ENCODE data around the gene RC3H1. TPM values are rescaled to one million over a fixed set of nuclear protein-coding genes. Genes with fewer than 3 reads are reported as not detected.
A peak's percentile ranks its signal among the peaks of the same experiment; 100 is the strongest.

RC3H1 gene
- total and polyA plus RNA-seq, 9 of the 15 experiments (the other 6 are each of a cell fraction or from before 2014, with no cell fraction given) = 2.4 to 31.7 (median 12.4) TPM

GRCh38 chr1:174023440-174023839, 1.3 kb upstream of the RC3H1 start (continued):
- TF ChIP-seq, protein P1, sequence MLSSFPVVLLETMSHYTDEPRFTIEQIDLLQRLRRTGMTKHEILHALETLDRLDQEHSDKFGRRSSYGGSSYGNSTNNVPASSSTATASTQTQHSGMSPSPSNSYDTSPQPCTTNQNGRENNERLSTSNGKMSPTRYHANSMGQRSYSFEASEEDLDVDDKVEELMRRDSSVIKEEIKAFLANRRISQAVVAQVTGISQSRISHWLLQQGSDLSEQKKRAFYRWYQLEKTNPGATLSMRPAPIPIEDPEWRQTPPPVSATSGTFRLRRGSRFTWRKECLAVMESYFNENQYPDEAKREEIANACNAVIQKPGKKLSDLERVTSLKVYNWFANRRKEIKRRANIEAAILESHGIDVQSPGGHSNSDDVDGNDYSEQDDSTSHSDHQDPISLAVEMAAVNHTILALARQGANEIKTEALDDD (IDR thresholded peaks at IDR 0.05) = peak; percentile 55; the same call in 1 of the 2 replicates
- TF ChIP-seq DNMT1 (IDR thresholded peaks at IDR 0.05) = no peak
- no peak for TF ChIP-seq MTF1 (CRISPR knock-in tag; IDR thresholded peaks at IDR 0.05; ENCODE audit: borderline replicate concordance)
- 0 out of 2 replicates have a peak, but pooled peaks have one; percentile 60 for TF ChIP-seq FOXJ3 (CRISPR knock-in tag; IDR thresholded peaks at IDR 0.05)
- no peak for TF ChIP-seq BDP1 (IDR thresholded peaks at IDR 0.05; ENCODE audit: insufficient read depth, insufficient read length)
- TF ChIP-seq FOXK1 (CRISPR knock-in tag; IDR thresholded peaks at IDR 0.05; ENCODE audit: borderline replicate concordance) = no peak
- TF ChIP-seq BRF1 (IDR thresholded peaks at IDR 0.05; ENCODE audit: borderline replicate concordance, extremely low read depth, insufficient read length) = no peak
- TF ChIP-seq POLR3G (IDR thresholded peaks at IDR 0.05; ENCODE audit: extremely low read depth, insufficient read length, insufficient replicate concordance) = no peak
- TF ChIP-seq, protein P2, sequence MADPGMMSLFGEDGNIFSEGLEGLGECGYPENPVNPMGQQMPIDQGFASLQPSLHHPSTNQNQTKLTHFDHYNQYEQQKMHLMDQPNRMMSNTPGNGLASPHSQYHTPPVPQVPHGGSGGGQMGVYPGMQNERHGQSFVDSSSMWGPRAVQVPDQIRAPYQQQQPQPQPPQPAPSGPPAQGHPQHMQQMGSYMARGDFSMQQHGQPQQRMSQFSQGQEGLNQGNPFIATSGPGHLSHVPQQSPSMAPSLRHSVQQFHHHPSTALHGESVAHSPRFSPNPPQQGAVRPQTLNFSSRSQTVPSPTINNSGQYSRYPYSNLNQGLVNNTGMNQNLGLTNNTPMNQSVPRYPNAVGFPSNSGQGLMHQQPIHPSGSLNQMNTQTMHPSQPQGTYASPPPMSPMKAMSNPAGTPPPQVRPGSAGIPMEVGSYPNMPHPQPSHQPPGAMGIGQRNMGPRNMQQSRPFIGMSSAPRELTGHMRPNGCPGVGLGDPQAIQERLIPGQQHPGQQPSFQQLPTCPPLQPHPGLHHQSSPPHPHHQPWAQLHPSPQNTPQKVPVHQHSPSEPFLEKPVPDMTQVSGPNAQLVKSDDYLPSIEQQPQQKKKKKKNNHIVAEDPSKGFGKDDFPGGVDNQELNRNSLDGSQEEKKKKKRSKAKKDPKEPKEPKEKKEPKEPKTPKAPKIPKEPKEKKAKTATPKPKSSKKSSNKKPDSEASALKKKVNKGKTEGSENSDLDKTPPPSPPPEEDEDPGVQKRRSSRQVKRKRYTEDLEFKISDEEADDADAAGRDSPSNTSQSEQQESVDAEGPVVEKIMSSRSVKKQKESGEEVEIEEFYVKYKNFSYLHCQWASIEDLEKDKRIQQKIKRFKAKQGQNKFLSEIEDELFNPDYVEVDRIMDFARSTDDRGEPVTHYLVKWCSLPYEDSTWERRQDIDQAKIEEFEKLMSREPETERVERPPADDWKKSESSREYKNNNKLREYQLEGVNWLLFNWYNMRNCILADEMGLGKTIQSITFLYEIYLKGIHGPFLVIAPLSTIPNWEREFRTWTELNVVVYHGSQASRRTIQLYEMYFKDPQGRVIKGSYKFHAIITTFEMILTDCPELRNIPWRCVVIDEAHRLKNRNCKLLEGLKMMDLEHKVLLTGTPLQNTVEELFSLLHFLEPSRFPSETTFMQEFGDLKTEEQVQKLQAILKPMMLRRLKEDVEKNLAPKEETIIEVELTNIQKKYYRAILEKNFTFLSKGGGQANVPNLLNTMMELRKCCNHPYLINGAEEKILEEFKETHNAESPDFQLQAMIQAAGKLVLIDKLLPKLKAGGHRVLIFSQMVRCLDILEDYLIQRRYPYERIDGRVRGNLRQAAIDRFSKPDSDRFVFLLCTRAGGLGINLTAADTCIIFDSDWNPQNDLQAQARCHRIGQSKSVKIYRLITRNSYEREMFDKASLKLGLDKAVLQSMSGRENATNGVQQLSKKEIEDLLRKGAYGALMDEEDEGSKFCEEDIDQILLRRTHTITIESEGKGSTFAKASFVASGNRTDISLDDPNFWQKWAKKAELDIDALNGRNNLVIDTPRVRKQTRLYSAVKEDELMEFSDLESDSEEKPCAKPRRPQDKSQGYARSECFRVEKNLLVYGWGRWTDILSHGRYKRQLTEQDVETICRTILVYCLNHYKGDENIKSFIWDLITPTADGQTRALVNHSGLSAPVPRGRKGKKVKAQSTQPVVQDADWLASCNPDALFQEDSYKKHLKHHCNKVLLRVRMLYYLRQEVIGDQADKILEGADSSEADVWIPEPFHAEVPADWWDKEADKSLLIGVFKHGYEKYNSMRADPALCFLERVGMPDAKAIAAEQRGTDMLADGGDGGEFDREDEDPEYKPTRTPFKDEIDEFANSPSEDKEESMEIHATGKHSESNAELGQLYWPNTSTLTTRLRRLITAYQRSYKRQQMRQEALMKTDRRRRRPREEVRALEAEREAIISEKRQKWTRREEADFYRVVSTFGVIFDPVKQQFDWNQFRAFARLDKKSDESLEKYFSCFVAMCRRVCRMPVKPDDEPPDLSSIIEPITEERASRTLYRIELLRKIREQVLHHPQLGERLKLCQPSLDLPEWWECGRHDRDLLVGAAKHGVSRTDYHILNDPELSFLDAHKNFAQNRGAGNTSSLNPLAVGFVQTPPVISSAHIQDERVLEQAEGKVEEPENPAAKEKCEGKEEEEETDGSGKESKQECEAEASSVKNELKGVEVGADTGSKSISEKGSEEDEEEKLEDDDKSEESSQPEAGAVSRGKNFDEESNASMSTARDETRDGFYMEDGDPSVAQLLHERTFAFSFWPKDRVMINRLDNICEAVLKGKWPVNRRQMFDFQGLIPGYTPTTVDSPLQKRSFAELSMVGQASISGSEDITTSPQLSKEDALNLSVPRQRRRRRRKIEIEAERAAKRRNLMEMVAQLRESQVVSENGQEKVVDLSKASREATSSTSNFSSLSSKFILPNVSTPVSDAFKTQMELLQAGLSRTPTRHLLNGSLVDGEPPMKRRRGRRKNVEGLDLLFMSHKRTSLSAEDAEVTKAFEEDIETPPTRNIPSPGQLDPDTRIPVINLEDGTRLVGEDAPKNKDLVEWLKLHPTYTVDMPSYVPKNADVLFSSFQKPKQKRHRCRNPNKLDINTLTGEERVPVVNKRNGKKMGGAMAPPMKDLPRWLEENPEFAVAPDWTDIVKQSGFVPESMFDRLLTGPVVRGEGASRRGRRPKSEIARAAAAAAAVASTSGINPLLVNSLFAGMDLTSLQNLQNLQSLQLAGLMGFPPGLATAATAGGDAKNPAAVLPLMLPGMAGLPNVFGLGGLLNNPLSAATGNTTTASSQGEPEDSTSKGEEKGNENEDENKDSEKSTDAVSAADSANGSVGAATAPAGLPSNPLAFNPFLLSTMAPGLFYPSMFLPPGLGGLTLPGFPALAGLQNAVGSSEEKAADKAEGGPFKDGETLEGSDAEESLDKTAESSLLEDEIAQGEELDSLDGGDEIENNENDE (IDR thresholded peaks at IDR 0.05; ENCODE audit: low read depth, low read length) = no peak
- peak; percentile 99 for TF ChIP-seq FOXJ2 (tag; IDR thresholded peaks at IDR 0.05)
- no peak for TF ChIP-seq TAF15 (IDR thresholded peaks at IDR 0.05; ENCODE audit: low read depth, low read length)

Data from K562 (cell line).